Measurements from ENCODE around the gene JAKMIP2. TPM values are rescaled to one million over a fixed set of nuclear protein-coding genes. Genes with fewer than 3 reads are reported as not detected.

The JAKMIP2 gene
- total and polyA plus RNA-seq, 10 of the 15 experiments (the other 5 are each of a cell fraction or from before 2014, with no cell fraction given) = 0.51 to 1.8 (median 0.89) TPM

DNA sequence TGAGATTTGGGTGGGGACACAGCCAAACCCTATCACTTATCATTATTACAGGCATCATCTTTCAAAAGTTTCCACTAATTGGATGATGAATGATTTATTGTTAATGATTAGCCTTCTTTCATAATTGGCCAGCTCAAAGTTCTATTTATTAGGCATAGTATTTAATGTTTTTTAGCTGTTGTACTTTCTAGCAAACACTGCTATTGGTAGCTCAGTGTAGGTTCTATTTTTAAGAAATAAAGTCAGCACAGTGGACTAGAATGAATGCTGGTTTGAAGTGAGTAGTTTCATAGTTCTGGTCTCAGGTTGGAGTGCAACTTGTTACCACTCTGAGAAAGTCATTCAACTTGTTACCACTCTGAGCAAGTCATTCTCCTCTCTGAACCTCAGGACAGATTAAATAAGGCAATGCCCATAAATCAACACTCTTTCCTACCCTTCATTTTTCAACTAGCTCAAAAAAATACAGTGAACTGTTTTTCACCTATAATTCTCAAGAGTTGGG is 46.9 kb downstream of the JAKMIP2 start (continued):
- TF ChIP-seq, protein P1, sequence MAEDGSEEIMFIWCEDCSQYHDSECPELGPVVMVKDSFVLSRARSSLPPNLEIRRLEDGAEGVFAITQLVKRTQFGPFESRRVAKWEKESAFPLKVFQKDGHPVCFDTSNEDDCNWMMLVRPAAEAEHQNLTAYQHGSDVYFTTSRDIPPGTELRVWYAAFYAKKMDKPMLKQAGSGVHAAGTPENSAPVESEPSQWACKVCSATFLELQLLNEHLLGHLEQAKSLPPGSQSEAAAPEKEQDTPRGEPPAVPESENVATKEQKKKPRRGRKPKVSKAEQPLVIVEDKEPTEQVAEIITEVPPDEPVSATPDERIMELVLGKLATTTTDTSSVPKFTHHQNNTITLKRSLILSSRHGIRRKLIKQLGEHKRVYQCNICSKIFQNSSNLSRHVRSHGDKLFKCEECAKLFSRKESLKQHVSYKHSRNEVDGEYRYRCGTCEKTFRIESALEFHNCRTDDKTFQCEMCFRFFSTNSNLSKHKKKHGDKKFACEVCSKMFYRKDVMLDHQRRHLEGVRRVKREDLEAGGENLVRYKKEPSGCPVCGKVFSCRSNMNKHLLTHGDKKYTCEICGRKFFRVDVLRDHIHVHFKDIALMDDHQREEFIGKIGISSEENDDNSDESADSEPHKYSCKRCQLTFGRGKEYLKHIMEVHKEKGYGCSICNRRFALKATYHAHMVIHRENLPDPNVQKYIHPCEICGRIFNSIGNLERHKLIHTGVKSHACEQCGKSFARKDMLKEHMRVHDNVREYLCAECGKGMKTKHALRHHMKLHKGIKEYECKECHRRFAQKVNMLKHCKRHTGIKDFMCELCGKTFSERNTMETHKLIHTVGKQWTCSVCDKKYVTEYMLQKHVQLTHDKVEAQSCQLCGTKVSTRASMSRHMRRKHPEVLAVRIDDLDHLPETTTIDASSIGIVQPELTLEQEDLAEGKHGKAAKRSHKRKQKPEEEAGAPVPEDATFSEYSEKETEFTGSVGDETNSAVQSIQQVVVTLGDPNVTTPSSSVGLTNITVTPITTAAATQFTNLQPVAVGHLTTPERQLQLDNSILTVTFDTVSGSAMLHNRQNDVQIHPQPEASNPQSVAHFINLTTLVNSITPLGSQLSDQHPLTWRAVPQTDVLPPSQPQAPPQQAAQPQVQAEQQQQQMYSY (CRISPR knock-in tag; IDR thresholded peaks at IDR 0.05) = no peak
- TF ChIP-seq SMARCA5 (IDR thresholded peaks at IDR 0.05) = no peak
- no peak for TF ChIP-seq RCOR1 (conservative IDR thresholded peaks at IDR 0.05; ENCODE audit: low read depth, low read length)
- TF ChIP-seq DPF2 (IDR thresholded peaks at IDR 0.05) = no peak
- TF ChIP-seq CHD4 (IDR thresholded peaks at IDR 0.05) = no peak
- TF ChIP-seq, protein P2, sequence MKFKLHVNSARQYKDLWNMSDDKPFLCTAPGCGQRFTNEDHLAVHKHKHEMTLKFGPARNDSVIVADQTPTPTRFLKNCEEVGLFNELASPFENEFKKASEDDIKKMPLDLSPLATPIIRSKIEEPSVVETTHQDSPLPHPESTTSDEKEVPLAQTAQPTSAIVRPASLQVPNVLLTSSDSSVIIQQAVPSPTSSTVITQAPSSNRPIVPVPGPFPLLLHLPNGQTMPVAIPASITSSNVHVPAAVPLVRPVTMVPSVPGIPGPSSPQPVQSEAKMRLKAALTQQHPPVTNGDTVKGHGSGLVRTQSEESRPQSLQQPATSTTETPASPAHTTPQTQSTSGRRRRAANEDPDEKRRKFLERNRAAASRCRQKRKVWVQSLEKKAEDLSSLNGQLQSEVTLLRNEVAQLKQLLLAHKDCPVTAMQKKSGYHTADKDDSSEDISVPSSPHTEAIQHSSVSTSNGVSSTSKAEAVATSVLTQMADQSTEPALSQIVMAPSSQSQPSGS (IDR thresholded peaks at IDR 0.05; ENCODE audit: low read length) = no peak
- TF ChIP-seq NRF1 (conservative IDR thresholded peaks at IDR 0.05; ENCODE audit: low read depth, low read length) = no peak
- no peak for TF ChIP-seq IKZF1 (conservative IDR thresholded peaks at IDR 0.05)
- TF ChIP-seq CUX1 (IDR thresholded peaks at IDR 0.05; ENCODE audit: insufficient replicate concordance, low read depth, low read length) = no peak
- TF ChIP-seq IRF4 (IDR thresholded peaks at IDR 0.05; ENCODE audit: low read depth, low read length) = no peak

Measured in GM12878 (cell line).